Superior temporal gyrus (tissue), 1 donor: ENCODE data around the gene ZIK1.
A peak's percentile ranks its signal among the peaks of the same experiment; 100 is the strongest.

ENCODE experiments used
- DNase-seq: peaks from one replicate; pipeline ENCODE4 v3.0.0-alpha.2; 2016; ENCODE audit errors: extremely low spot score

The ZIK1 gene

GRCh38 chr19:57583521-57584416 lies at the start of gene ZIK1:
TSS of gene ZIK1 (plus strand) at chr19:57584145. CDS start at chr19:57584357, 212 bp downstream.
- peak; percentile 98 for DNase-seq

- no peak for DNase-seq
These were observed 45.9 kb upstream of the ZIK1 start for GRCh38 chr19:57537953-57538547.

GRCh38 chr19:57546513-57546912 lies 37.4 kb upstream of the ZIK1 start:
- no peak for DNase-seq

- DNase-seq: no peak
These were observed 31.5 kb upstream of the ZIK1 start for GRCh38 chr19:57552432-57552831.

GRCh38 chr19:57557659-57558058 lies 26.3 kb upstream of the ZIK1 start:
- DNase-seq: no peak

GRCh38 chr19:57558525-57558924 lies 25.4 kb upstream of the ZIK1 start:
- DNase-seq: no peak

- DNase-seq: no peak
These were observed 24.9 kb upstream of the ZIK1 start for GRCh38 chr19:57559008-57559403.

- DNase-seq: peak; percentile 88
These were observed 24.4 kb upstream of the ZIK1 start, which contains the start of gene ZNF550 for GRCh38 chr19:57559404-57560025. TSS of gene ZNF550 (minus strand) at chr19:57559863. CDS start at chr19:57559682, 181 bp downstream.

GRCh38 chr19:57560049-57560491 lies 23.9 kb upstream of the ZIK1 start:
- no peak for DNase-seq

- no peak for DNase-seq
These were observed 20.4 kb upstream of the ZIK1 start for GRCh38 chr19:57563547-57563946.

- DNase-seq: no peak
These were observed 17.3 kb upstream of the ZIK1 start for GRCh38 chr19:57566396-57567265.

- DNase-seq: no peak
These were observed 13.2 kb upstream of the ZIK1 start for GRCh38 chr19:57570707-57571106.

GRCh38 chr19:57572415-57572947 lies 11.5 kb upstream of the ZIK1 start:
- no peak for DNase-seq

GRCh38 chr19:57576661-57577060 lies 7.3 kb upstream of the ZIK1 start:
- DNase-seq: no peak

- DNase-seq: peak; percentile 100
These were observed 5.3 kb upstream of the ZIK1 start, which contains the start of gene ZNF416 for GRCh38 chr19:57578487-57579205. TSS of gene ZNF416 (minus strand) at chr19:57578911. CDS start at chr19:57578704, 207 bp downstream.

- no peak for DNase-seq
These were observed 833 bp upstream of the ZIK1 start for GRCh38 chr19:57583104-57583520.

GRCh38 chr19:57587529-57587928 lies 3.6 kb downstream of the ZIK1 start:
- no peak for DNase-seq

- no peak for DNase-seq
These were observed 15.4 kb downstream of the ZIK1 start for GRCh38 chr19:57599377-57599760.

GRCh38 chr19:57599761-57600383 lies 15.9 kb downstream of the ZIK1 start, which contains the start of gene ZNF530:
TSS of gene ZNF530 (plus strand) at chr19:57599885. CDS start at chr19:57604346, 4,461 bp downstream.
- DNase-seq: peak; percentile 97

- DNase-seq: no peak
These were observed 23.0 kb downstream of the ZIK1 start for GRCh38 chr19:57606931-57607330.
